ENCODE data around the gene AK3.

DNA sequence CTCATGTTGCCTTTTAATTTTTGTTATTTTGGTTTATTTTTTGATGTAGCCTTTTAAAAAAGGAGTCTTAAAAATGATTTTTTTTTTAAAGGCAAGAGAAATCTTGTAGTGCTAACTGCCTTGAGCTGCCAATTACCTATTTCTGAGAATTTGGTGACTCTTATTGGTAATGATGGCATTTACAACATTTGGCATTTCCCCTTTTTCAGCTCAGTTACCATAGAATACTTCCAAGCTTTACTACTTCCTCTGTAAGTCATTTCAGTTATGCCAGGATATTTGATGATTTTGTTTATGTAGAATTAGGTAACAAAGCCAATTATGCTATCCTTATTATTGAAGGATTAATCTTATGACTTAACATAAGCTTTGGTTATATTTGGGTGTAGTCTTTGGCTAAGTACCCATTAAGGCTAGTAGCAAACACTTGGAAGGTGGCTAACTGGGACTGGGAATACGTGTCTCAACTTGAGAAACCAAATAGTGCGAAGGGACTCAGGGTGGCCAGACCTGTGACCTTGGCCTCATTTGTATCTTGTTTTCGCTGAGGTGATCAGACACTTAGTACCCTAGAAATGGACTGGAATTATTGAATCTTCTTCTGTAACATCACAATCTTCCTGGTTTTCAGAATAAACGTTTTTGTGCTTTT lies 33.9 kb downstream of the AK3 start:
- TF ChIP-seq NBN (IDR thresholded peaks at IDR 0.05; ENCODE audit: low read depth) = no peak
- TF ChIP-seq AFF4 (CRISPR knock-in tag; IDR thresholded peaks at IDR 0.05) = no peak
- TF ChIP-seq, protein P1, sequence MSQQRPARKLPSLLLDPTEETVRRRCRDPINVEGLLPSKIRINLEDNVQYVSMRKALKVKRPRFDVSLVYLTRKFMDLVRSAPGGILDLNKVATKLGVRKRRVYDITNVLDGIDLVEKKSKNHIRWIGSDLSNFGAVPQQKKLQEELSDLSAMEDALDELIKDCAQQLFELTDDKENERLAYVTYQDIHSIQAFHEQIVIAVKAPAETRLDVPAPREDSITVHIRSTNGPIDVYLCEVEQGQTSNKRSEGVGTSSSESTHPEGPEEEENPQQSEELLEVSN (IDR thresholded peaks at IDR 0.05; ENCODE audit: borderline replicate concordance in 1 of 2, extremely low read depth in 1 of 2, insufficient read depth in 1 of 2, insufficient read length in 1 of 2, low read depth in 1 of 2, low read length in 1 of 2, poor library complexity in 1 of 2, severe bottlenecking in 1 of 2) = no peak
- no peak for TF ChIP-seq ZNF274 (IDR thresholded peaks at IDR 0.05; ENCODE audit: borderline replicate concordance, low read depth, low read length)

Data from K562 (cell line).